Activated B cell treated with CpG ODN at 0.5 μM for 24 hours (primary cell): ENCODE results near the gene ADAP2. TPM values are rescaled to one million over a fixed set of nuclear protein-coding genes. Genes with fewer than 3 reads are reported as not detected.
A peak's percentile ranks its signal among the peaks of the same experiment; 100 is the strongest.

ENCODE experiments used
- ATAC-seq: fragments of 200-7000 bp; cut with Tn5 transposase; one replicate; pipeline ENCODE4 v1.10.0; 2021; ENCODE audit warnings: low read depth, mild to moderate bottlenecking, moderate library complexity
- CTCF ChIA-PET: fragments of 350-600 bp; sonication (Branson Sonifier 250); formaldehyde crosslinking; loops from one replicate; lab custom pipeline; 2021; ENCODE audit warnings: antibody characterized with exemption; lab: Charles Lee
- POLR2A ChIA-PET: fragments of 350-600 bp; sonication (Branson Sonifier 250); formaldehyde crosslinking; loops from one replicate; lab custom pipeline; 2021; ENCODE audit warnings: antibody characterized with exemption; lab: Charles Lee
- DNase-seq: peaks from one replicate; pipeline ENCODE4 v3.0.0; 2022
- H3K27ac Mint-ChIP-seq: one replicate; pipeline ENCODE4 v1.8.0; 2020; ENCODE audit warnings: mixed read lengths
- H3K27me3 Mint-ChIP-seq: one replicate; pipeline ENCODE4 v1.8.0; 2021; ENCODE audit warnings: mixed read lengths
- H3K36me3 Mint-ChIP-seq: one replicate; pipeline ENCODE4 v1.8.0; 2021; ENCODE audit warnings: low read depth, mixed read lengths
- H3K4me1 Mint-ChIP-seq: one replicate; pipeline ENCODE4 v1.8.0; 2021; ENCODE audit warnings: mixed read lengths
- H3K4me3 Mint-ChIP-seq: one replicate; pipeline ENCODE4 v1.8.0; 2020; ENCODE audit warnings: mild to moderate bottlenecking, mixed read lengths
- H3K9me3 Mint-ChIP-seq: one replicate; pipeline ENCODE4 v1.8.0; 2020; ENCODE audit warnings: mixed read lengths
- intact Hi-C: fragments of 100-400 bp; cut with micrococcal nuclease; formaldehyde crosslinking; loops from one replicate; pipeline ENCODE4 v1.15.1; 2024
- total RNA-seq: library from RNA; stranded (reverse); gene quantifications from 2 replicates; pipeline ENCODE4 v1.2.3, GENCODE V29; 2022
- TF ChIP-seq, protein P1 (sequence below): fragments of 200-600 bp; IDR thresholded peaks from one replicate; pipeline ENCODE4 v1.8.0; 2022; ENCODE audit warnings: antibody characterized with exemption, mild to moderate bottlenecking

Gene ADAP2
- total RNA-seq, 1 donor from 2014 or later, result 16.9 TPM

DNA sequence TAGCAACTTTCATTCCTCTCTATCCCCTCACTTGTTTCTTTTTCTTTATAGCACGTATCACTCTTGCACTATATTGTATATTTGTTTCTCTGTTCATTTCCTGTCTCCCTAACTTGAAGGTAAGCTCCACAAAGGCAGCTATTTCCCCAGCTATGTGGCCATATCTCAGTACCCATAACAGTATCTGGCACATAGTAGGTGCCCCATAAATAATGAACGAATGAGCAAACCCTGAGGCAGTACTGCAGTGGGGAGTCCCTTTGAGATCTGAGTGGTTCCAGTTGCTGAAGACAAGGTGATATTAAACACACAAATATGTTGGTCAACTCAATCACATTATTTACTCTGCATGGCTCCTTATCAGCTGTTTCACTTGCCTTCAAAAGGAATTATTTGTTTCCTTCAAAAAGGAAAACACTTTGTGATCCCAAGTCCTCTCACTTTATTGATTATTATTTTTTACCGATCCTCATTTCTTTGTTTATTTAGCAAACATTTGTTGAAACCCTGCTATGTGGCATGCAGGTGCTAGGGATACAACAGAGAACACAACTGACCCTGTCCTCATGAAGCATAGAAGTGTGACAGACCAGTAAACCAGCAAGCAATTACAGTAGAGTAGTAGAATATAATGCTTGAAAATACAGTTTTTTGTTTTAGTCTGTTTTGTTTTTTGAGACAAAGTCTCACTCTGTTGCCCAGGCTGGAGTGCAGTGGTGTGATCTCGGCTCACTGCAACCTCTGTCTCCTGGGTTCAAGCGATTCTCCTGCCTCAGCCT lies 5.7 kb upstream of the ADAP2 start:
- Mint-ChIP-seq H3K27ac (no peak overlapping the region), H3K36me3 (no peaks in the 10 kb centered on the region), H3K4me3 (no peak overlapping the region), H3K27me3 (no peaks in the 10 kb centered on the region), H3K4me1 (peaks cover 7% of the 10 kb centered on the region), H3K9me3 (no peaks in the 10 kb centered on the region)
- intact Hi-C loops, result loop anchor here (2.0 kb wide), 1 partner anchor 145 kb away; no protein-coding TSS in a partner anchor
- DNase-seq (no peak), ATAC-seq (no peak)
- ChIA-PET CTCF (interaction anchor here (0.8 to 1.0 kb wide), 2 partner anchors 152 to 299 kb away, joined by 3 read pairs; no protein-coding TSS in a partner anchor), POLR2A (interaction anchor here (0.7 to 1.5 kb wide), 3 partner anchors 9 to 94 kb away, joined by 4 to 5 read pairs (median 5); no protein-coding TSS in a partner anchor)
- TF ChIP-seq, protein P1, sequence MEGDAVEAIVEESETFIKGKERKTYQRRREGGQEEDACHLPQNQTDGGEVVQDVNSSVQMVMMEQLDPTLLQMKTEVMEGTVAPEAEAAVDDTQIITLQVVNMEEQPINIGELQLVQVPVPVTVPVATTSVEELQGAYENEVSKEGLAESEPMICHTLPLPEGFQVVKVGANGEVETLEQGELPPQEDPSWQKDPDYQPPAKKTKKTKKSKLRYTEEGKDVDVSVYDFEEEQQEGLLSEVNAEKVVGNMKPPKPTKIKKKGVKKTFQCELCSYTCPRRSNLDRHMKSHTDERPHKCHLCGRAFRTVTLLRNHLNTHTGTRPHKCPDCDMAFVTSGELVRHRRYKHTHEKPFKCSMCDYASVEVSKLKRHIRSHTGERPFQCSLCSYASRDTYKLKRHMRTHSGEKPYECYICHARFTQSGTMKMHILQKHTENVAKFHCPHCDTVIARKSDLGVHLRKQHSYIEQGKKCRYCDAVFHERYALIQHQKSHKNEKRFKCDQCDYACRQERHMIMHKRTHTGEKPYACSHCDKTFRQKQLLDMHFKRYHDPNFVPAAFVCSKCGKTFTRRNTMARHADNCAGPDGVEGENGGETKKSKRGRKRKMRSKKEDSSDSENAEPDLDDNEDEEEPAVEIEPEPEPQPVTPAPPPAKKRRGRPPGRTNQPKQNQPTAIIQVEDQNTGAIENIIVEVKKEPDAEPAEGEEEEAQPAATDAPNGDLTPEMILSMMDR, result no peak

DNA sequence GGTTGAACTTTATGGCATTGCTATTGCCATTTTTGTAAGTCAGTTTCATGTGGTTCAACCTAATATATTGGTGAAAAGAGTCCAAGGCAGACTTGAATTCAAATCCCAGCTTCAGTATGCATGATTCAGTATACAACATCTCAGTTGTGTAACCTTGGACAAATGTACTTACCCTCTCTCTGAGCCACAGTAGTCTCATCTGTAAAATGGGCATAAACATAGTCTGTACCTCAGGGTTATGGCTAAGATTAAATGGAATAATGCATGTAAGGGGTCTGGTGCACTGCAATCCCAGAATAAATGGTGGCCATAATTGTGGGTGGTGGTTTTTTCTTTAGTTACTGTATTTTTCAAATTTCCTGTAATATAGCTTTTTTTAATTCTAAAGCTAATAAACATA lies 4.7 kb upstream of the ADAP2 start:
- TF ChIP-seq, protein P1, result no peak
- Mint-ChIP-seq H3K4me1 (peaks cover 13% of the 10 kb centered on the region), H3K36me3 (peaks cover 2% of the 10 kb centered on the region), H3K27ac (no peak overlapping the region), H3K27me3 (no peaks in the 10 kb centered on the region), H3K9me3 (no peaks in the 10 kb centered on the region), H3K4me3 (no peak overlapping the region)
- intact Hi-C loops, result no loop called here
- ChIA-PET CTCF (interaction anchor here (0.6 to 1.1 kb wide), 2 partner anchors 40 to 90 kb away, joined by 3 read pairs; no protein-coding TSS in a partner anchor), POLR2A (interaction anchor here (0.7 to 1.3 kb wide), 3 partner anchors 10 to 95 kb away, joined by 3 to 5 read pairs (median 5); no protein-coding TSS in a partner anchor)
- DNase-seq, result no peak
- ATAC-seq, result no peak

DNA sequence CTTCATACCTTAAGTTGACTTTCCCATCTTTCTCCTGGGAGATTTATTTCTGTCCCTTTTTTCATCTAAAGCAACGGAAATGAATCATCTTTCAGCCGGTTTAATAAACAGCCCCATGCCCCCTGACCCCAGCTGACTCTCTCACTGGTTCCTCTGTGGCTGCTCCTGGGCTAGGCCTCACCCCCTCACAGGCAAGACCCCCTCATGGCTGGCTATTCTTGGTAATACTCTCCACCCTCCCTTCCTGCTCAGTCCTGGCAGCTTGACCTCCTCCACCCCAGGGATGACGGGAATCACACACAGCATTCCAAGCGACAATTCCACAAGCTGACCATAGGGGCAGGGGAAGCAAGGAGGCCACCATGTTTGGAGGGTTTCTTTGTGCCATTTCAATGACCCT lies 1.5 kb upstream of the ADAP2 start:
- TF ChIP-seq, protein P1, result no peak
- CTCF ChIA-PET, result no interaction called here
- H3K36me3 Mint-ChIP-seq, result peaks cover 2% of the 10 kb centered on the region

DNA sequence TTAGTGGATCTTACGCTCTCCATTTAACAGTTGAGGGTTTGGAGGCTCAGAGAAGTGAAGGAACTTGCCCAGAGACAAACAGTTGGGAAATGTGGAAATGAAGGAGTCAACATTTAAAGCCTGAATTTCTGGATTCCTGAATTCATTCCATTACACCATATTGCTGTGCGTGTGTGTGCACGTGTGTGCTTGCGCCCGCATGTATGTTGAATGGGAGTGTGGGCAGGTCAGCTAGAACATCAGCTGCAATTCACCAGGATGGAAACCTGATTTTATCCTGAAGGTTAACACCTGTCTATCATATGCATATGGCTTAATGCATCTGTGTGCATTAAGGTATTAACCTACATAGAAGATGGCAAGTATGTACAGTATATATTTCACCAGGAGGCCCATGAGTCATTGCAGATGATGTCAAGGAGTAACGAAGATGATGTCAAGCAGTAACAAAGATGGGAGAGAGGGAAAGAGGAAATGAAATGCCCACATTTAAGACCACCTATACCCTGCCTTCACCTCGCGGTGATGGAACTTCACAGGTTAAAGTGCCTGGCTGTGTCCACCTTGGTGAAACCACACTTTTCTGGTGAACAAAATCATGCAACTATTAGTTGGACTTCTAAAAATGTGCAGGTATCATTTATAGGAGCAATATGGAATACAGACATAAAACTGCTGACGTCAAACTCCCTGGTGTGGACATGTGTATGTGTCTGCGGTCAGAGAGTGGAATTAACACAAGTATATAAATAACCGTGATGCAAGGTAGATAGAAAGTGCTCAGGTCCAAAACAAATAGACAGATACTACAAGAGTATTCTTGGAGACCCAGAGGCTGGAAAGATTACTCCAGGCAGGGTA lies 832 bp upstream of the ADAP2 start:
- Mint-ChIP-seq H3K4me3 (peak overlapping the region; percentile 93), H3K4me1 (peaks cover 18% of the 10 kb centered on the region), H3K9me3 (no peaks in the 10 kb centered on the region), H3K36me3 (peaks cover 2% of the 10 kb centered on the region), H3K27me3 (peaks cover 1% of the 10 kb centered on the region), H3K27ac (peak overlapping the region; percentile 77)
- ATAC-seq (no peak), DNase-seq (no peak)
- CTCF ChIA-PET, result no interaction called here
- POLR2A ChIA-PET, result interaction anchor here (0.9 to 4.0 kb wide), 8 partner anchors 11 to 87 kb away, joined by 3 to 44 read pairs (median 10); partner anchors contain the start of gene RNF135
- TF ChIP-seq, protein P1, result no peak
- intact Hi-C loops, result loop anchor here (1.0 to 5.0 kb wide), 3 partner anchors 15 to 90 kb away; partner anchors contain the start of genes ATAD5 and TEFM

More for the DNA sequence above, 1.5 kb upstream of the ADAP2 start:
- peaks cover 18% of the 10 kb centered on the region for H3K4me1 Mint-ChIP-seq
- no peak overlapping the region for H3K4me3 Mint-ChIP-seq
- no peak for ATAC-seq
- intact Hi-C loops, result loop anchor here (2.0 to 5.0 kb wide), 2 partner anchors 87 to 89 kb away; partner anchors contain the start of gene ATAD5
- DNase-seq, result no peak
- peaks cover 1% of the 10 kb centered on the region for H3K27me3 Mint-ChIP-seq
- POLR2A ChIA-PET, result no interaction called here
- H3K27ac Mint-ChIP-seq, result no peak overlapping the region
- H3K9me3 Mint-ChIP-seq, result no peaks in the 10 kb centered on the region
